HuH-7.5 (cell line): ENCODE data around the gene TMCO5A.
"Not testable (repeated sequence)": the region's sequence is repeated elsewhere in the genome, so short reads cannot be mapped to it uniquely, and the experiment has no call there.

Source experiments
- DNase-seq: peaks from one replicate; pipeline ENCODE4 v3.0.0; 2011; ENCODE audit warnings: low spot score

TMCO5A gene

DNA sequence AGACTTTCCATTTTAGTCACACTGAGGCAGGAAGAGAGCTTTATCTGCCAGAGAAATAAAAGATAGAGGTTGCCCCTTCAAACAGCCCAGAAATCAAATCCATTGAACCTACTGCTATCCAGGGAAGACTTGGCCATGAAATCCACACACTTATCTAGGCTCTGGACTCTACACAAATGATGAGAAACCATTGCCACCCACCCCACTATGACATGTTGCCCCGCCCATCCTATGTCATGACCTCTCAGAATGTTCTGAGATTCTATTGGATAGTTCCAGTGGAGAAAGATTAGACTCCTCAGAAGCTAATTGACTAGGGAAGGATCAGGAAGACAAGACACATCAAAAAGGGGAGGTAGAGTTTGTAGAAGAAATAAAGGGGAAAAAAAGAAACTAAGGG is at the start of gene TMCO5A:
TMCO5A (plus strand) TSS at position 301 of the 400 bp plus-strand sequence. CDS start 1,684 bp downstream, outside the sequence.
- DNase-seq, result no peak

DNA sequence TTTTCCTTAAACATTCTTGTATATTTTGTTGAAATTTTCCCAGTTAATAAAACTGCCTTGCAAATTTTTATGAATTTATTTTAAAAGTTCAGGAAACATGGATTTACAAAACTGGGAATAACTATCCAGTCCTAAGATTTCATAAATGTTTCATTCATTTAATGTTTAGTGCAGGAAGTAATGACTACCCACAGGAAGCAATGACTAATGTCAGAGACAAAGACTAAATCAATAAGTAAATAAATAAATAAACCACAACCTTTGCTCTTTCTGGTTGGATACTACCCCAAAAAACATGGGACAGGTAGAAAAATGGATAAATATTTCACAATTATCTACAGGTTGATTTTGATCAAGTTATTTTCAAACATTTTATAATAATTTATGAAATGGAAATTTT is 48.8 kb upstream of the TMCO5A start:
- DNase-seq, result no peak

DNA sequence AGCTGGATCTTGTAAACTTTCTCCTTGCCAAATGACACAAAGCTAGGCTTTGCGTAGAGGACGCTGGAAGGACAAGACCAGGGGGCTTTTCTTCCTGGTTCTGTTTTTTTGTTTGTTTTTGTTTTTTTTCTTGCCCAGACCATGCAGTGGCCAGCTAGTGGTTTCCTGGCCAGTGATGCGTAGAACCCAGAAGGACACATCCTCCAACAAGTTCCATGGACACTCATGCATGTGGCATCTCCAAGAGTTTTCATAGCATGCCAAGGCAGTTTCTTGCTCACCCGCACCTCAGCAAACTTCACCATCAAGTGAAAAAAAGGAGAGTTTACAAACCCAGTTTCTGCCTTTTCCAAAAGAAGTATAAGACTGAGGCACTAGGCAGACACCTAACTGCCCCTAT is 46.1 kb upstream of the TMCO5A start:
- DNase-seq, result no peak

DNA sequence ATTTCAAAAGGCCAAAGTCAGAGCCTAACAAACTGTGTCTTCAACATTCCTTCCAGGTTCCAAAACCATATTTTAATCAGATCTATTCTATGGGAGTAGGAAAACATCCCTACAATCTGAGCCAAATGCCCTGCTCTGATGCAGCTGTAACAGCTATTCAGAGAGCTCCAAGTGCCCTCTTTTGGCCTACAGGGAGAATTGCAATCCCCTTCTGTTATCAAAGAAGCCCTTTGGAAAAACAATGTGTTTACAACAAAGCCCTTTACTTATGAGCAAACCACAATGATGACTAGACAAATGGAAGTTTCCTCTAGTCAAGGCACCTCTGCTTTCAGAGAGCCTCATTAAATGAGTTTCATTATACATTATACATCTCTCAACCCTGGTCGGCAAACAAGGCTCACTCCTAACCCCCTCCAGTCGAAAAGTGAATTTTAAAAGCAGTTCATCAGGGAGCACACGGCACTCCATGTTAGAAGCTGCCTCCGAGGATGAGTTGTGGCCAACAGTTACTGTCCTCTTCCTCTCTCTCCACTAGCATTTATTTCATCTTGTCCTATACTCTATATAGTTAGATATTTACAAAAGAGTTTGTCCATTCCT is 42.6 kb upstream of the TMCO5A start:
- no peak for DNase-seq

DNA sequence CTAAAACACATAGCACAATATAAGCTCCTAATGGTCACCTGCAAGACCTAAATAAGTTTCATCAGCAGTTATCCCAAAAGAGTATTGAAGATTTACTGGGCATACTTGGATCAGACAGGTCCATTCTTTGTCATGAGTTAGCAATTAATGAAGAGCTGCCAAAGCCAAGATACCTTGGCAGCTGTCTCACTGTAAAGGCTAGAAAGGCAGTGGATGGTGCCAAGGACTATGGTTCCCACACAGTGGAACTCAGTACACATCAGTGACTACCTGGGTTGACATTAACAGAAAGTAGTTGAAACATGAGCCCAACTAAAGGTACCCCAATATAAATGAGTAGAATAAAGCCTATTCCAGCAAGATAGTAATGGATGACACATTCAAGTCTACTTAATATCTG is 41.1 kb upstream of the TMCO5A start:
- DNase-seq, result no peak

DNA sequence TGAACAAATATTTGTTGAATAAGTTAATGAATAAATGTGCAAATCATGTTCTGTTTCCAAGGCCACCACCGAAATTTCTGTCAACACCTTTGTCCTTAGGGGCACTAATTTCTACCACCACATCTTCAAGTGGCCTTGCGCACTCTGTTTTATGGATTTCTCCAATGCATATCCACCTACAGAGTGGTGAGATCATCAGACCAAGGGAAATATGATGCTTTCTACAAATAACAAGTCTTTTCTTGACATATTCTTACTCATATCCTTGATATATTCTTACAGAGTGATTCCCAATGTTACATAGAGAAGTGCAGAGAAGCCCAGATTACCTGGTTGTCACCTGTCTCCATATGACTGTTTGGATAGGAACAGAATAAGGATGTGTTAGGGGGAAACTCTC is 36.1 kb upstream of the TMCO5A start:
- no peak for DNase-seq

DNA sequence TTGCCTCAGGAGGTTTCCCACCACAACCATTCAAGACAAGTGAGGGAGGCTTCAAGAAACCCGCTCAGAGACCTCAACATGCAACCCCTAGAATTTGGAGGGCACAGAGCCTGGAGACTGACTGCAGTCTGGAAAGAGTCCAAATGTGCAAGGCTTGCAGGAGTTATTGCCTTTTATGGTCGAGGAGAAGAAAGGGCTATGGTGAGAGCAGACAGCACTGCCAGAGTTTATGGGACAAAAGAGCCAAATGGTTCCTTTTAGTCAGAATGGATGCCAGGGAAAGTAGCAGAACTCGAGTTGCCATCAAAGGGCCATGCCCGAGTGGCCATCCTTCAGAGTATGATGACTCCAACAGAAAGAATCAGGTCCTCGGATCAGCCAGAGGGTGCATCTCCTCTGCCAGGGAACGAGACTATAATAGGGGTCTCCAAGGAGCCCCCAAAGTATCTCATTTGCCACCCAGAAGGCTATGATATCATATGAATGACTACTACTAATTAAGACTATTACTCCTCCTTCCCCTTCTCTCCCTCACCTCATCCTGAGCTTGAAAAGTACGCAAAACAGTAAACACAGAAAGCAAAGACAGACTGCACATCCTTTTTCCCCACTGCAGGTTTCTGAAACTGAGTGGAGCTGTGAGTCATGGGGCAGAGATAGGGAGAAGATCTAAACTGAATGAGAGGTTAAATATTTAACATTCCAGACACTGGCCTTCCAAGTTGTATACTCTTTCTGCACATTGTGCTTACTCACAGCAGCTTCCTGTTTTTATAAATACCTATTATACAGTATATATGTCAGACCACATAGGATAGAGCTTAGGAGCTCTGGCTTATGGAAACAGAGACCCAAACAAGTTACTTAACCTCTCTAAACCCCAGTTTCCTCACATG is 33.9 kb upstream of the TMCO5A start:
- no peak for DNase-seq

DNA sequence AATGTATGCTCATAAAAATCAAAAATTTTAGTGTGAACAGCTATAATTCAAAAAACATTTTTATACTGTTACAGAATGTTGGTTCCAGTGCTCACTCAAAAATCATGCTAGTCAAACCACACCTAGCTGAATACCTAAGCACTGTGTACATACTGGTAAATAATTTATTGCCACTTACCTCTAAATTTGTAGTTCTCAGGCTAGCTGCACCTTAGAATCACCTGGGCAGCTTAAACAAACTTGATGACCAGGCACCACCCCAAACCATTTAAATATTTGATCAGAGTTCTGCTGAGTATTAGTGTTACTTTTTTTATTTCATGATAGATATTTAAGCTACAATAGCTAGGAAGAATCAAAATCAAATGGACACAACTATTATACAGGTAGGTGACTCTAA is 32.3 kb upstream of the TMCO5A start:
- DNase-seq, result no peak

DNA sequence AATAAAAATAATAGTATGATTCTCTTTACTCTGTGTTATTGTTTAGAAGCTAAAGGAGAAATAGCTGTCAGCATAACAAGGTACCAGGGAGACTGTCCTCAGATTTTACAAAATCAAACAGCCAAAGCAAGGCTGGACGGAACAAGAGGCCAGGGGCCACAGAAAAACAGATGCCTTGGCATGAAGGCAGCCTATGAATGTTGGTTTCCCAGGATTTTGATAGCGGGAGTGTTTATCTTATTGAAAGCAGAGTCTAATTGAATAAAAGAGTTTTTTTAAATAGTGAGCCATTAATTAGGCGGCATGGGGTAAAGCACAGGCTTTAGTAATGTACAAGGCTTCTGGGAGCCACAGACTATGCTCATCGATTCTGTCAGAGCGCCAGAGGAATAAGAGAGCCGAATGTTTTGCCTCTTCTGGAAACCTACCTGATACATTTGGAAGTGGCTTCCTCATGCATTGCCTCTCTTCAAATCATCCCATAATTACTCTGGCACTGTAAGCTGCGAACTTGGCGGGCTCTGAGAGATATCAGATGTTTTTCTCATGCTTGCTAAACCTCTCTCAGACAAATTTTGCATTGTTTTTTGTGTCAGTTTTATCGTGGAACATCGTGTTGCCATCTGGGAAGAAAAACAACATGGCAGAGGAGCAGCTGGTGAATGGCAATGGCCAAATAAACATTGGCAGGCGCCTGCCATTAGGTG is 30.4 kb upstream of the TMCO5A start:
- DNase-seq, result no peak

DNA sequence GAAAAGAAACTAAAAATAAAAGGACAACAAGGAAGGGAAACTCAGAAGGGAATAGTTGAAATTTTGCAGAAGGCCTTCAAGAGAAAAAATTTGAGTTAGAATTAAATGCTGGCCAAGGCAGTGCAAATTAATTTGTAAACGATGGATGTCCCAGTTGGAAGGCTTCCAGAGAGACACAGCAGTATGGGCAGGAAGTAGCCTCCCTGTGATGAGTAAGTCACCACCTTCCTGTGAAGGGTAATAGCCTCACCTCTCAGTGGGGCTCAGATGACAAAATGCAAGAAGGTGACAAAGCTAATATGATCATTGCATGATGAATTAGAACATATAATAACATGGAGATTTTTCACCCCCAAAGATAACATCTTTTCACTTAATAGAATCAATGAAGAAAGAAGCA is 27.3 kb upstream of the TMCO5A start:
- DNase-seq, result no peak

DNA sequence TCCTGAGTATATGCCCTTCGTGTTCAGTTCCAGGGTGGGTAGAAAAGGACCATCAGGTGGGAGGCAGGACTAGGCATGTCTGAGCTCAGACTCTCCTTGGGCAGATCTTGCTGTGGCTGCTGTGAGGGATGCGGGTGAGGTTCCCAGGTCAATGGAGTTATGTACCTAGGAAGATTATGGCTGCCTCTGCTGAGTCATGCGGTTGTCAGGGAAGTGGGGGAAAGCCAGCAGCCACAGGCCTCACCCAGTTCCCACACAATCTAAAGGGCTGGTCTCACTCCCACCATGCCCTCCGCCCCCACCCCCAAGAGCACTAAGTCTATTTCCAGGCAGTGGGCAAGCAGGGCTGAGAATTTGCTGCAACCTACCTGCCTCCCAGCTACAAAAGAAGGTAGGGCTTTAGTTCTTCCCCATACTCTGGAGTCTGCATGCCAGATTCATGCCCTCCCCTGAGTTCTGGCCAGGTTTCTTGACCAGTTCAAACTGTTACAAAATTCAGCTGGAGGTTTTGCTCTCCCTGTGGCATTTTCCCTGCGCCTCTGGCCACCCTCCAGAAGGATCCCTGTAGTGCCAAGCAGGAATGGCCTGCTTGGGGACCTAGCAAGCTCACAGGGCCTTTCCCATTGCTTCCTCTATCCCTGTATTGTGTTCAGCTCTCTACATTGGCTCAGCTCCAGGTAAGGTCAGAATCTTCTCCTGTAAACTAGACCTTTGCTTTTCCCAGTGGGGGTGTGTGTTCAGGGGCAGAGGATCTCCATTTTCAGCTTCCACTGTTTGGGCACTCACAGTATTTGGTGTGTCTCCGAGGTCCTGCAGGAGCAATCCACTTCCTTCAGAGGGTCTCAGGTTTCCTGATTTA is 12.7 kb upstream of the TMCO5A start:
- no peak for DNase-seq

DNA sequence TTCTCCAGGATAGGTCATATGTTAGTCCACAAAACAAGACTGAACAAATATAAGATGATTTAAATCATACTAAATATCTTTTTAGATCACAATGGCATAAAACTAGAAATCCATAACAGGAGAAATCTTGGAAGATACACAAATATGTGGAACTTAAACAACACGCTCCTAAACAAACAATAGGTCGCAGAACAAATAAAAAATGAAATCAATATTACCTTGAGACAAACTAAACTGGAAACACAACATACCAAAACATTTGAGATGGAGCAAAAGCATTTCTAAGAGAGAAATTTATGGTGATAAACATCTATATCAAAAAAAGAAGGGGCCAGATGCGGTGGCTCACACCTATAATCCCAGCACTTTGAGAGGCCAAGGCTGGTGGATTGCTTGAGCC is 8.3 kb upstream of the TMCO5A start:
- no peak for DNase-seq

DNA sequence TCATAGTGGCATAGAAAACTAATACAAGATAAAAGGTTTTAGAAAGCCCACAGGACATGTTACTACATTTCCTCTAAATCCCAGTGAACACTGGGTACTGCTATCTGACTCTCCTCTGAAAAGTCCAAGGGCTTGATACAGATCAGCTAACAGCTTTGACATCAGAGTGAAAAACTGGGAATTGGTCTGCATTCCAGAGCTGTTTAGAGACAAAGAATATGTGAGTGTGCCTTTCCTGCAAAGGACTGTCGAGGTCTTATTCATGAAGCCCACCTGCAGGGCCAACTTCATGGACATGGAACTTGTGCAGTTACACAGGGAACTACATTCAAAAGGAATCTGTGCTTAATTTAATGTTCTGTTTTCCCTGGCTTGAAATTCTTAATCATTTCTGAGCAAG is 5.2 kb upstream of the TMCO5A start:
- DNase-seq, result no peak

DNA sequence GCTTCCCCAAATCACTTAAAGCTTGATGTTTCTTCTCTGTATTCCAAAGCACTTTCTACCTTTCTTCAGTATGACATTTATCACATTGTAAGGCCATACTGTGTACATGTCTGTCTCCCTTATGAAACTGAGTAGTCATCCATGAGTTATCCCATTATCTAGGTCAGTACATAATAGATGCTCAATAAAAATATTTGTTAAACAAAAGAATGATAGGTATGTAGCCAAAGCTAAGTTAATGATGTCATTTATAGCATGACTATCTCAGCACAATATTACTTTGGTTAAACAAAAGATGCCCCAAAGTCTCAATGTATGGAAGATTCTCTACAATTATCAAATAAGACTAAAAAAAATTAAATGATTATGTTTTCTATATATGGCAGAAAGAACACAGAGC is 3.1 kb upstream of the TMCO5A start:
- DNase-seq, result no peak

DNA sequence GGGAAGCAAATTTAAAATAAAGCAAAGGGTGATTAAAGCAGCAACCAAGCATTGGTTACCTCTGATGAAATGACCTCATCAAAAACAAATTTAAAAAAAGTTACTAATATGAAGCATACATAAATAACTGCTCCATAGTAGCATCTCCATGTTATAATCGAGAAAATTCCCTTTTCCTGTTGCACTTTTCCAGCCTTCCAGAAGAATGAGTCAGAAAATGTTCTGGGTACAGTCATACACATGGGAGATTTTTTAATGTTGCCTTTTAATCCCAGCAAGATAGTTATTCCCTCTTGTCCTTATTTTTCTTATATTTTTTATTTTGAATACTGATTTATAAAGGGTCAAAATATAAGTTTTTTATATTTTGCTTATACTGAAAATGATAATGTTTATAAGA is 2.6 kb upstream of the TMCO5A start:
- DNase-seq, result no peak

DNA sequence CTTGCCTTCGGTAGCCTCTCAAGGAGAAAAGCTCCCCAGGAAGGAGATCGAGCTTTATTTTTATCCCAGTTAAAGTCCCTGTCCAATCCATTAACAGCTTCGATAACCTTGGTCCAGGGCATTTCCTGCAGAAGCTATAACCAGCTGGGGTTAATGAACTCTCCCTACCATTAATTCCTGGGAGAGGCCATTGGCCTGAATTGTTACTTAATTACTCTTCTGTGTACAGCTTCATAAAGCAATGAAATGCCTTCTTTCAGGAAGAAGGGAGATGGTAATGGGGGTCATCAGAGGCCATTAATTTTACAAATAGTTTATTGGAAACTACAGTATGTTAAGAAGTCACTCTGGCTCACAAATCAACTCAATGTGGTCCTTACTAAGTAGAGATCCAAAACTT is 1.9 kb upstream of the TMCO5A start:
- no peak for DNase-seq

DNA sequence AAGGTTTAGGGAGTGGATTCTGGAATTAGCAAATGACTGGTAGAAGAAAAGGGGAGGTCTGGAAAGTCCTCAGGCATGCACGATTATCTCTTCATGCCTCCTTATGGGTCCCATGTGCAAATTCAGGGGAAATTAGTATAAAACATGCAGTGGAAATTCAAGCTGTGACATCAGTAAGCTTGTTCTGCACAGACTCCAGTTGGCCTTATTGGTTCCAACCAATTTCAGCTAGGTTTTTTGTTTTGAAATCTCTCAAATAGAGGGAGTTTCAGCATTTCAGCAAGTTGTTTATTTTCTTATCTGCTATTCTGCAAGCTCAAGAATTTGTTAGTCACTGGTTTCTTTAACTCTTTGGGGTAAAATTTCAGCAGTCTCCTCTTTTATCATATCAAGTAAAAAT is 774 bp upstream of the TMCO5A start:
- DNase-seq, result no peak

DNA sequence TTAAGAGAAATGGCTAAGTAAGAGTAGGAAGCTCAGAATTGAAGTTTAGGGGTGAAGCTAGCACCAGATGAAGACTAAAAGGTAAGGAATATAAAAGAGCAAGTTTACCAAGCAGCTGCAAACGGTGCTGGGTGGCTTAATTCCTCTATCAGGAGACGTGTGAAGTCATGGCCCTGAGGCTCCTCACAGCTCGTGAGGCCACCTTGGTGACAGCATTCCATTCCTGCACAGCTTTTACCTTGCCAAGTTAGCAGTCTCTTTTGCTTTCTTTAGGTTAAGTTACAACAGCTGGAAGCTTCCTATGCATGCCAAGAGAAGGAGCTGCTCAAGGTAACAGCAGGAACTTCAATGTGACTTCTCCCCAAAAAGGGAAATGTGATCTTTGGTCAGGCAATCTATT is 6.4 kb downstream of the TMCO5A start:
- DNase-seq, result no peak

DNA sequence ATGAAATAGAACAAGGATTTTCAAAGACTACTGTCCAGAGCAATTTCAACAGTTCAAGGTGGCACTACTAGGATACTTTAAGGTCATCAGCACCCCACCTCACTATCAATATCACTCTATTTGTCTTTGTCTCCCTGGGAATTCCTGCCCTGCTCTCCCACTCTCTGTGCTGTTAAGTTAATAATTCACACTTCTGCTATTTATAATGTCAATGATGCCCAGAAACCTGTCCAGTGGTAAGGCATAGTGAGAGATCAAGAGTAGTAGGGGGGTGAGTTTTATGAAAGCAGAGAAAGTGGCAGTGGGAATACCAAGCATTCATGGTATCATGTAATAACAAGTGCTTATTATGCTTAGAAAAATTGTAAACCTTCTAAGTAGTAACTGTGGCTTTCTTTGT is 7.3 kb downstream of the TMCO5A start:
- no peak for DNase-seq

DNA sequence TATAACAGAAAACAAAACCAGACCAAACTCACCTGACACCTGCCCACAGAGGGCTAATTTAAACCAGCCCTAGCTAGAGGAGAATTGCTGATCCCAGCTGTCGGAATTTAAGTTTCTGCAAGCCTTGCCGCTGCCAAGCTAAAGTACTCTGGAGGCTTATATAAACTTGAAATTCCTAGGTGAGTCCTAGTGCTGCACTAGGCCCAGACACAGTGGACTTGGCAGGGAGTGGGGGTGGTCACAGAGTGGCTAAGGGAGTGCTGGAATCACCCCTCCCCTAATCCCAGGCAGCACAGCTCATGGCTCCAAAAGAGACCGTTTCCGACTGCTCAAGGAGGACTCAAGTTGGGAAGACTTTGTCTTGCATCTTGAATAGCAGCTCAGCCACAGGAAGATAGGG is 17.6 kb downstream of the TMCO5A start:
- DNase-seq, result no peak

DNA sequence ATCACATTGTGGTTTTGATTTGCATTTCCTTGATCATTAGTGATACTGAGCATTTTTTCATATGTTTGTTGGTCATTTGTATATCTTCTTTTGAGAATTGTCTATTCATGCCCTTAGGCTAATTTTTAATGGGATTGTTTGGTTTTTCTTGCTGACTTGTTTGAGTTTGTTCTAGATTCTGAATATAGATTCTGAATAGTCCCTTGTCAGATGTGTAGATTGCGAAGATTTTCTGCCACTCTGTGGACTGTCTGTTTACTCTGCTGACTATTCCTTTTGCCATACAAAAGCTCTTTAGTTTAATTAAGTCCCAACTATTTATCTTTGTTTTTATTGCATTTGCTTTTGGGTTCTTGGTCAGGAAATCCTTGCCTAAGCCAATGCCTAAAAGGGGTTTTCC is 26.3 kb downstream of the TMCO5A start:
- not testable (repeated sequence) for DNase-seq

DNA sequence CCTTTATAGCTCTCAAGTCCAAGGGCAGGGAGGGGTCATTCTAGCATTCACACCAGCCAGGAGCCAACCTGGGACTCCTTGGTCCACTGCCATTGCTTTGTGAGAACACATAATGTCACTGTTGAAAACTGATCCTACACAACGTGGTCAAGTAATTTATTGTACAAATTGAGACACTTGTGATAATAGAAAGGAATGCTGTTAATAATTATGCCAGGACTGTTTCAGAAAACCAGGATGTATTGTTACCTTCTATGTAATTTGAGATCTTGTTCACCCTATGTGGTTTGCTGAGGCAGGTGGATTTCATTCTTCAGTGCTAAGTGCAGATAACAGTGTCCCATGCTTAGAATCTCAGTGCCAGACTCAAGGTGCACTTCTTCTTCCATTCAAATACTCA is 33.3 kb downstream of the TMCO5A start:
- DNase-seq, result no peak
